HUES6 (cell line): ENCODE results near the gene CLDN24.

Source experiments
- H3K27ac ChIP-seq: 2 replicates; pipeline ENCODE4 v1.7.0; 2013; ENCODE audit warnings: low read depth, mild to moderate bottlenecking, low read length, inconsistent platforms
- H3K27me3 ChIP-seq: 2 replicates; pipeline ENCODE4 v1.6.1; 2013; ENCODE audit warnings: low read length; ENCODE audit not compliant: control insufficient read depth, insufficient read depth
- H3K36me3 ChIP-seq: 2 replicates; pipeline ENCODE4 v1.6.1; 2013; ENCODE audit warnings: low read length; ENCODE audit not compliant: control insufficient read depth, insufficient read depth
- H3K4me1 ChIP-seq: 2 replicates; pipeline ENCODE4 v1.6.1; 2013; ENCODE audit warnings: low read length; ENCODE audit not compliant: control insufficient read depth, insufficient read depth
- H3K4me3 ChIP-seq: 2 replicates; pipeline ENCODE4 v1.5.1; 2013; ENCODE audit warnings: low read depth, low read length
- H3K9ac ChIP-seq: one replicate; pipeline ENCODE4 v1.6.1; 2013; ENCODE audit warnings: mild to moderate bottlenecking, low read length
- H3K9me3 ChIP-seq: 2 replicates; pipeline ENCODE4 v1.6.1; 2013; ENCODE audit warnings: low read depth, low read length; ENCODE audit not compliant: control insufficient read depth, insufficient read depth

Gene CLDN24

DNA sequence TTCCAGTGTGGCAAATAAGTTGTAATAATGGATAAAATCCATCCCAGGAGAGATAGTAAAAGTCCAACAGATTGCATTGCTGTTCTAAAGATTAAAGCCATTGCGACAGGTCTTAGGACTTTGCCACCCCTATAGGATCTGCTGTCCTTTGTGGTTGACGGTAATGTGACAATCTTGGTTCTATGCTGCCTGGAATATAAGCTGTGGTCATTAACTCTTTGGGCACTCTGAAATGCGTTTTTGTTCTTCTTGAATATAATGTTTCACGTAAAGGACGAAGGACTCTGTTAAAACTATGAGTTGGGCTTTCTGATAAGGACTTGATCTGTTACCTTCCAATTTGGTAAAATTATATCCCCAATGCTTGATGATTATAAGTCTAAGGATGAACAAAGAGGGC, at the start of gene CLDN24:
Gene CLDN24 (minus strand): TSS at position 101 of the 400 bp plus-strand sequence. CDS start 0 bp downstream, at position 101.
- Histone ChIP-seq H3K36me3 (peaks cover 5% of the 10 kb centered on the region), H3K9ac (no peak within 1 kb of the TSS), H3K4me1 (no peaks in the 10 kb centered on the region), H3K4me3 (no peak within 1 kb of the TSS), H3K27ac (no peak within 1 kb of the TSS), H3K27me3 (no peaks in the 10 kb centered on the region), H3K9me3 (peaks cover 15% of the 10 kb centered on the region)

DNA sequence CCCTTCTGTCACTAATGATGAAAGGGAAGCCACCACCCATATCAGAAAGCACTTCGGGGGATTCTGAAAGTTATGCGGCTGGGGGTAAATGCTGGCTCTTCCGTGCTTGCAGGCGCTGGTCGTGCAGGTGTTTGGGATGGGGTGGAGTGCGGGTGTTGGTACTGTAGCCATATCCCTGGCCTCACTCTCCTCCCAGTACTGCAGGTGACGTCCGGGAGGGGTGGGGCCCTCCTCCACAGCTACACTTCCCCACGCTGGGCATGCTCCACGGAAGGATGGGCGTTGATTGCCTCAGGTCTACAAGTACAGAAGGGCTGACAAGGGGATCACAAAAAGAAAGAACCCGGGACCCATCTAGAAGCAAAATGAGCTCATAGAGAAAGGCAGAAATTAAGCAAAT, 48.6 kb upstream of the CLDN24 start:
- Histone ChIP-seq H3K4me3 (no peak overlapping the region), H3K27me3 (no peaks in the 10 kb centered on the region), H3K36me3 (no peaks in the 10 kb centered on the region), H3K4me1 (no peaks in the 10 kb centered on the region), H3K9ac (no peak overlapping the region), H3K9me3 (peaks cover 5% of the 10 kb centered on the region), H3K27ac (no peak overlapping the region)

GRCh38 chr4:183369073-183369472, 46.8 kb upstream of the CLDN24 start:
- no peaks in the 10 kb centered on the region for H3K4me1 ChIP-seq
- H3K27ac ChIP-seq, result no peak overlapping the region
- peaks cover 5% of the 10 kb centered on the region for H3K9me3 ChIP-seq
- H3K36me3 ChIP-seq, result no peaks in the 10 kb centered on the region
- H3K4me3 ChIP-seq, result no peak overlapping the region
- H3K9ac ChIP-seq, result no peak overlapping the region
- no peaks in the 10 kb centered on the region for H3K27me3 ChIP-seq

DNA sequence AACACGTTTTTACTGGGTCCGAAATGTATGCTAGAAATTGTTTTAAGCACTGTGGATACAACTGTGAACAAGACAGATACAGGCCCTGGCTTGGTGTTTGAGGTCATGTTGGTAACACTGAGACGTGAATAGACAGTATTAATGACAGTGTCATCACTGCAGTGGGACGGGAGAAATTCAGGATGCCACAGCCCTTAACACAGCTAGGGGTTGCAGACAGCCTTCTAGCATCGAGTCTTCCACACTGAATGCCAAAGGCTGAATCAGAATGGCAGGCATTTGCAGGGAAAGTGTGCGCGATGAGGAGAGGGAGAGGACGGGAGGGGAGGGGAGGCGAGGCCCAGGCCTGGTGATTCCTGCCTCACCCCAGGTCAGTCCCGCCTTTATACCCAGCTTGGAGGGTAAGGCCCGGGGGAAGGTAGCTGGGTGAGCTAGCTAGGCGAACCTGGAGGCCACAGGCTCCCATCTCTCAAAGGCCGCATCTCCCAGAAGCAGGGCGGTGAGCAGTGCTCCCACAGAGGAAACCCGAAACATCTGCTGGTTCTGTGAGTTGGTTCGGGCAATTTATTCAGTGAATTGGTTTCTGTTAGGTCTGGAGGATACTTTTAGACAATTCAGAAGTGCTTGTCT, 44.1 kb upstream of the CLDN24 start:
- Histone ChIP-seq H3K36me3 (no peaks in the 10 kb centered on the region), H3K4me3 (no peak overlapping the region), H3K27ac (no peak overlapping the region), H3K9ac (no peak overlapping the region), H3K4me1 (no peaks in the 10 kb centered on the region), H3K27me3 (no peaks in the 10 kb centered on the region), H3K9me3 (no peaks in the 10 kb centered on the region)

GRCh38 chr4:183364025-183364424, 41.8 kb upstream of the CLDN24 start:
- Histone ChIP-seq H3K9ac (no peak overlapping the region), H3K4me1 (no peaks in the 10 kb centered on the region), H3K36me3 (no peaks in the 10 kb centered on the region), H3K27ac (no peak overlapping the region), H3K4me3 (no peak overlapping the region), H3K9me3 (no peaks in the 10 kb centered on the region), H3K27me3 (no peaks in the 10 kb centered on the region)

DNA sequence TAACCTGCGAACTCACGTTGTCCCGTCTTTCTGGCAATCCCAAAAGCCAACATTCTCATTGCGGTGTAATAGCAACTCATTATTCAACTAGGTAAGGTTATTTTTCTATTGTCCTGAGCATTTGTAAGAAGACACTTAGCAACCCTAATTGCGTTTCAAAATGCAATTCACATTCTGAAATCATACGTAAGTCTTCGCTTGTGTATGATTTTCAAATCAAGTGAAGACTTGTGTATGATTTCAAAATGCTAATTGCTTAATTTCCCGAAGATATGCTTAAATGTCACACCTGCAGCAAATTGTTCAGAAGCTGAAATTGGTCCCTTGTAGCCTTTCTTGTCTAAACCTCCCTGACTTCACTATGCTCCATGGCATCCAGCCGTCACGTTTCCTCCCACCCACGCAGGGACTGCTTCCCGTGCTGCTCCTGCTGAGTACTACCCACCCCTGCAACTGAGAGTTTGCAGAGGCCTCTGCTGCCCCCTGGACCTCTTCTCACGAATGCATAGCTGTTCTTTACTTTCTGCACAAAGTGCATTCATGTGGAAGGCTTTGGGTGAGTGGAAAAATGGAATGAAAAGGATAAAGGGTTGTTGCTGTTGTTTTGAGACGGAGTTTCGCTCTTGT, 40.8 kb upstream of the CLDN24 start:
- no peaks in the 10 kb centered on the region for H3K4me1 ChIP-seq
- H3K9me3 ChIP-seq, result no peaks in the 10 kb centered on the region
- no peaks in the 10 kb centered on the region for H3K27me3 ChIP-seq
- H3K4me3 ChIP-seq, result no peak overlapping the region
- H3K9ac ChIP-seq, result no peak overlapping the region
- H3K27ac ChIP-seq, result no peak overlapping the region
- H3K36me3 ChIP-seq, result no peaks in the 10 kb centered on the region

DNA sequence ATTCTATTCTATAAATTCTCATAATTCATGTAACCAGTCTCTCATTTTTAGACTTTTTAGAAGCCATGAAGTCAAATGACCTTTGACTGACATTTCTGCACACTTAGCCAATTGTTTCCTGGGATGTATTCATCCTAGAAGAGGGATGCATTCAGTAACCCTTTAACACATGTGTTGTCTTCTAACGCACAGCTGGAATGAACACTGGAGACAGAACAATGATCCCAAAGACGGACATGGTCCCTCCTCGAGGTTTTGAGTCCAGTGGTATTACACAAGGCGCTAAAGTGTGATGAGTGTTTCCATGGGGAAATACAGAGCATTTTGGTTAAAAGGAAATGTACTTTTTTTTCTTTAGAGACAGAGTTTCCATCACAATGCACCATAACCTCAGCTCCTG, 39.8 kb upstream of the CLDN24 start:
- H3K9ac ChIP-seq, result no peak overlapping the region
- H3K4me1 ChIP-seq, result no peaks in the 10 kb centered on the region
- no peak overlapping the region for H3K27ac ChIP-seq
- no peaks in the 10 kb centered on the region for H3K36me3 ChIP-seq
- no peaks in the 10 kb centered on the region for H3K27me3 ChIP-seq
- no peak overlapping the region for H3K4me3 ChIP-seq
- no peaks in the 10 kb centered on the region for H3K9me3 ChIP-seq

DNA sequence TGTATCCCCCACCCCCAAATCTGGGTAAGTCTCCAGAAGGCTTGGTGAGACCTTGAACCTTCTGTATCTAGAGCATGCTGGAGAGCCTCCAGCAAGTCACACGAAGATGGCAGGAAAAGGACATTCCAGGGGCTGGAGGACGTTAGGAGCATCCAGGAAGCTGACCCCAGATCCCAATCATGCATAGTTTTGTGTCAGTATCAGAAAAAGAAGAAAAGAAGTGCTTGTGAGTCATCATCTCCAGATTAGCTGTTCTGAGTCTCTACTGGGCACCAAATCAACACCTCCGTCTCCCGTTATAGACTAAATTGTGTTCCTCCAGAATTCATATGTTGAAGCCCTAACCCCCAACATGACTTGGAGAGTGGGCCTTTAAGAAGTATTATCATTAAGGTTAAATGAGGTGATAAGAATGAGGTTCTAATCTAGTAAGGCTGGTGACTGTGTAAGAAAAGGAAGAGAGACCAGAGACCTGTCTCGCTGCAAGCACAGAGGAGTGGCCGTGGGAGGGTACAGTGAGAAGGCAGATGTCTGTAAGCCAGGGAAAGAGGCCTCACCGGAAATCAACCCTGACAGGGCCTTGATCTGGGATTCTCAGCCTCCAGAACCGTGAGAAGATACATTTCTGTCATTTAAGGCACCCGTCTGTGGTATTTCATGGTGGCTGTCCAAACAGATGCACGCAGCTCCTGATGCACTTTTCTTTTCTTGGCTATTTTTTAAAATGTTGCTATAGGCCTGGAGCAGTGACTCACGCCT, 38.1 kb upstream of the CLDN24 start:
- H3K4me1 ChIP-seq, result no peaks in the 10 kb centered on the region
- H3K9me3 ChIP-seq, result no peaks in the 10 kb centered on the region
- no peak overlapping the region for H3K9ac ChIP-seq
- no peaks in the 10 kb centered on the region for H3K36me3 ChIP-seq
- H3K27me3 ChIP-seq, result no peaks in the 10 kb centered on the region
- no peak overlapping the region for H3K4me3 ChIP-seq
- no peak overlapping the region for H3K27ac ChIP-seq

GRCh38 chr4:183358215-183358755, 36.1 kb upstream of the CLDN24 start:
- H3K27ac ChIP-seq, result no peak overlapping the region
- no peaks in the 10 kb centered on the region for H3K9me3 ChIP-seq
- no peak overlapping the region for H3K9ac ChIP-seq
- H3K4me3 ChIP-seq, result no peak overlapping the region
- no peaks in the 10 kb centered on the region for H3K4me1 ChIP-seq
- H3K36me3 ChIP-seq, result no peaks in the 10 kb centered on the region
- no peaks in the 10 kb centered on the region for H3K27me3 ChIP-seq

- Histone ChIP-seq H3K27me3 (no peaks in the 10 kb centered on the region), H3K9ac (no peak overlapping the region), H3K36me3 (no peaks in the 10 kb centered on the region), H3K4me1 (no peaks in the 10 kb centered on the region), H3K4me3 (no peak overlapping the region), H3K27ac (no peak overlapping the region), H3K9me3 (no peaks in the 10 kb centered on the region)
Measured at GRCh38 chr4:183356931-183357675, 34.9 kb upstream of the CLDN24 start.
